Endothelial cell of umbilical vein (primary cell): ENCODE results near the gene SNX10.

ENCODE experiments used
- EZH2 ChIP-seq: IDR thresholded peaks from 2 replicates; pipeline ENCODE4 v1.6.1; 2012; ENCODE audit warnings: borderline replicate concordance, low read depth, mild to moderate bottlenecking, moderate library complexity, low read length, inconsistent platforms; ENCODE audit not compliant: severe bottlenecking
- FOS ChIP-seq: IDR thresholded peaks from 2 replicates; pipeline ENCODE4 v1.6.1; 2011; ENCODE audit warnings: mild to moderate bottlenecking, low read length, moderate library complexity, borderline replicate concordance; ENCODE audit not compliant: insufficient read depth
- GATA2 ChIP-seq: IDR thresholded peaks from 2 replicates; pipeline ENCODE4 v1.7.0; 2011; ENCODE audit warnings: low read depth, mild to moderate bottlenecking, moderate library complexity, mixed read lengths, low read length; ENCODE audit not compliant: insufficient read length, insufficient read depth
- JUN ChIP-seq: IDR thresholded peaks from 2 replicates; pipeline ENCODE4 v1.6.1; 2011; ENCODE audit warnings: borderline replicate concordance, low read depth; ENCODE audit not compliant: insufficient read length, insufficient read depth
- MAX ChIP-seq: IDR thresholded peaks from 2 replicates; pipeline ENCODE4 v1.6.1; 2011; ENCODE audit not compliant: insufficient read depth, insufficient read length
- MYC ChIP-seq: IDR thresholded peaks from one replicate; pipeline ENCODE4 v1.6.1; 2011; ENCODE audit warnings: mild to moderate bottlenecking, low read depth, low read length
- POLR2A ChIP-seq: IDR thresholded peaks from 2 replicates; pipeline ENCODE4 v1.6.1; 2012; ENCODE audit warnings: low read depth, mild to moderate bottlenecking, control low read depth, low read length
- POLR2AphosphoS5 ChIP-seq: IDR thresholded peaks from 2 replicates; pipeline ENCODE4 v1.6.1; 2012; ENCODE audit warnings: low read depth, mild to moderate bottlenecking, control low read depth, low read length, moderate library complexity; ENCODE audit not compliant: insufficient read depth
- TF ChIP-seq, protein P1 (sequence below), 2 donors: IDR thresholded peaks; 1 replicate in 1 of 2; 2 replicates in 1 of 2; pipeline ENCODE4 v1.5.1; 2011; ENCODE audit warnings: low read length in 2 of 2, mild to moderate bottlenecking in 2 of 2, moderate library complexity in 2 of 2, control low read depth in 1 of 2, inconsistent platforms in 1 of 2, low read depth in 1 of 2; ENCODE audit not compliant: insufficient read depth in 1 of 2; ENCODE audit errors: extremely low read depth in 1 of 2

DNA sequence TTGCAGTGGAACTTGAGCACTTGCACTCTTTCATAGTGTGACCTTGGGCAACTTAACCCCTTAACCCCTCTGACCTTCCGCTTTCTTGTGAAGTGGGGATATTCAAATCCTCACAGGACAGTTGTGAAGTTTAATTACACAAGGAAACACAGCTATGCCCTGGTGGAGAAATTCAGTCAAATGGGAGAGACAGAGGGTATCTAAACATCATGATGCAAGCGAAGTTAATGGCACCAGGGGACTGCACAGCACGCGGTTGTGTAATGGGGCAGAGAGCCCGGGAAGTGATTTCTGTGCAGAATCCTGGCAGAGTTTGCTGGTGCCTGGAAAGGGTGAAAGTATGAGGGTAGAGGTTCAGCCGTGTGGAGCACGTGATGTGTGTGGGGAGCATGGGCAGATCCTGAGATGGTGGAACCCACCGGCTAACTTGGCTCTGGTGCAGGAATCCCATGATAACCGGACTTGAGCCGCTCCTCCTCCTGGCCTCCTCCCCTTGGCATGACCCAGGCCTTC is 51.7 kb downstream of the SNX10 start:
- TF ChIP-seq POLR2AphosphoS5 = no peak
- TF ChIP-seq, protein P1, sequence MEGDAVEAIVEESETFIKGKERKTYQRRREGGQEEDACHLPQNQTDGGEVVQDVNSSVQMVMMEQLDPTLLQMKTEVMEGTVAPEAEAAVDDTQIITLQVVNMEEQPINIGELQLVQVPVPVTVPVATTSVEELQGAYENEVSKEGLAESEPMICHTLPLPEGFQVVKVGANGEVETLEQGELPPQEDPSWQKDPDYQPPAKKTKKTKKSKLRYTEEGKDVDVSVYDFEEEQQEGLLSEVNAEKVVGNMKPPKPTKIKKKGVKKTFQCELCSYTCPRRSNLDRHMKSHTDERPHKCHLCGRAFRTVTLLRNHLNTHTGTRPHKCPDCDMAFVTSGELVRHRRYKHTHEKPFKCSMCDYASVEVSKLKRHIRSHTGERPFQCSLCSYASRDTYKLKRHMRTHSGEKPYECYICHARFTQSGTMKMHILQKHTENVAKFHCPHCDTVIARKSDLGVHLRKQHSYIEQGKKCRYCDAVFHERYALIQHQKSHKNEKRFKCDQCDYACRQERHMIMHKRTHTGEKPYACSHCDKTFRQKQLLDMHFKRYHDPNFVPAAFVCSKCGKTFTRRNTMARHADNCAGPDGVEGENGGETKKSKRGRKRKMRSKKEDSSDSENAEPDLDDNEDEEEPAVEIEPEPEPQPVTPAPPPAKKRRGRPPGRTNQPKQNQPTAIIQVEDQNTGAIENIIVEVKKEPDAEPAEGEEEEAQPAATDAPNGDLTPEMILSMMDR (IDR thresholded peaks at IDR 0.05; ENCODE audit: extremely low read depth in 1 of 2, insufficient read depth in 1 of 2, low read depth in 1 of 2, low read length in 2 of 2) = no peak
- no peak for TF ChIP-seq JUN
- TF ChIP-seq POLR2A = no peak
- TF ChIP-seq EZH2 = no peak
- no peak for TF ChIP-seq MYC
- no peak for TF ChIP-seq FOS
- TF ChIP-seq MAX = no peak
- no peak for TF ChIP-seq GATA2
